Right lobe of liver (tissue), 4 donors: ENCODE results near the gene NPSR1.

Experiments used
- POLR2A ChIP-seq: fragments of 450-650 bp; IDR thresholded peaks from one replicate; pipeline ENCODE4 v1.6.1; 2017; ENCODE audit warnings: antibody characterized with exemption, mild to moderate bottlenecking
- TF ChIP-seq, protein P1 (sequence below), 4 donors: fragments of 200-600 bp in 3 of 4; fragments of 450-650 bp in 1 of 4; IDR thresholded peaks; one replicate each; pipeline versions ENCODE4 v1.5.1 to v1.8.0; 2016 to 2022; ENCODE audit warnings: antibody characterized with exemption in 4 of 4, mild to moderate bottlenecking in 2 of 4
- donor health status: DM: no; HTN: no; CAD: no.
- donor health status: DM: no; HTN: no; CAD: no.
- donor health status: DM: no; HTN: yes; CAD: no.

DNA sequence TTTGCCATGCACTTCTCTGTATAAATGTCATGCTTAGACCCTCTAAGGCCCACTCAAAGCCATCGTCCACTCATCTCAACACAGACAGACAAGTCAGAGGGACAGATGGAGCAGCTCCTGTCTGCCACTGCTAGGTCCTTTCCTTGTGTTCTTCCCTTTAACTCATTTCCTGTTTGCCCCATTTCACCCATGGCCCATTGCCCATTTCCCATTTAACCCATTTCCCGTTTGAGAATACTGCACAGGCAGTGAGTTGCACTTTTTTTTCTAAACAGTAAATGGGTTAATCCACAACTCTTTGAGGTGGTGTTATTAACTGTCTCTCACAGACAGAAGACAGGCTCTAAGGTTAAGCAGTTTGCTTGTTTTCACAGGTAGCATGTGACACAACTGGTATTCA is 179.3 kb downstream of the NPSR1 start:
- TF ChIP-seq, protein P1, sequence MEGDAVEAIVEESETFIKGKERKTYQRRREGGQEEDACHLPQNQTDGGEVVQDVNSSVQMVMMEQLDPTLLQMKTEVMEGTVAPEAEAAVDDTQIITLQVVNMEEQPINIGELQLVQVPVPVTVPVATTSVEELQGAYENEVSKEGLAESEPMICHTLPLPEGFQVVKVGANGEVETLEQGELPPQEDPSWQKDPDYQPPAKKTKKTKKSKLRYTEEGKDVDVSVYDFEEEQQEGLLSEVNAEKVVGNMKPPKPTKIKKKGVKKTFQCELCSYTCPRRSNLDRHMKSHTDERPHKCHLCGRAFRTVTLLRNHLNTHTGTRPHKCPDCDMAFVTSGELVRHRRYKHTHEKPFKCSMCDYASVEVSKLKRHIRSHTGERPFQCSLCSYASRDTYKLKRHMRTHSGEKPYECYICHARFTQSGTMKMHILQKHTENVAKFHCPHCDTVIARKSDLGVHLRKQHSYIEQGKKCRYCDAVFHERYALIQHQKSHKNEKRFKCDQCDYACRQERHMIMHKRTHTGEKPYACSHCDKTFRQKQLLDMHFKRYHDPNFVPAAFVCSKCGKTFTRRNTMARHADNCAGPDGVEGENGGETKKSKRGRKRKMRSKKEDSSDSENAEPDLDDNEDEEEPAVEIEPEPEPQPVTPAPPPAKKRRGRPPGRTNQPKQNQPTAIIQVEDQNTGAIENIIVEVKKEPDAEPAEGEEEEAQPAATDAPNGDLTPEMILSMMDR (IDR thresholded peaks at IDR 0.05): no peak
- TF ChIP-seq POLR2A: no peak
